Mucosa of descending colon (tissue), 3 donors: ENCODE measurements around the gene AK3. TPM values are rescaled to one million over a fixed set of nuclear protein-coding genes. Genes with fewer than 3 reads are reported as not detected.

Experiments used
- ATAC-seq: fragments of 200-7000 bp; cut with Tn5 transposase; one replicate; pipeline ENCODE4 v1.9.1; 2020; ENCODE audit warnings: mild to moderate bottlenecking, moderate library complexity
- DNase-seq, 3 donors: peaks; one replicate each; pipeline ENCODE4 v3.0.0-alpha.2; 2020
- H3K36me3 ChIP-seq: fragments of 200-600 bp; one replicate; pipeline ENCODE4 v1.8.0; 2021; ENCODE audit warnings: low read depth, mild to moderate bottlenecking
- H3K4me1 ChIP-seq: fragments of 200-600 bp; one replicate; pipeline ENCODE4 v1.8.0; 2021; ENCODE audit warnings: low read depth, mild to moderate bottlenecking
- H3K4me3 ChIP-seq: fragments of 200-600 bp; one replicate; pipeline ENCODE4 v1.8.0; 2021; ENCODE audit warnings: mild to moderate bottlenecking
- H3K9me3 ChIP-seq: fragments of 200-600 bp; one replicate; pipeline ENCODE4 v1.8.0; 2021; ENCODE audit warnings: mild to moderate bottlenecking
- intact Hi-C, 2 donors: fragments of 100-400 bp; cut with DNase I in 1 of 2; cut with micrococcal nuclease in 1 of 2; formaldehyde crosslinking; loops; one replicate each; pipeline versions ENCODE4 v1.11.0 to v1.11.1; 2022; cut with DNase I, micrococcal nuclease
- total RNA-seq, 3 donors: library from RNA; stranded (reverse); fragmentation: NEBNext Ultra II Directional in 2 of 3; extraction: Animal tissue kit (Norgen Biotek cat#: 25700) in 2 of 3; gene quantifications; one replicate each; pipeline versions ENCODE4 v1.2.1 to v1.2.4, GENCODE V29; 2021 to 2023
- TF ChIP-seq, protein P1 (sequence below): fragments of 200-600 bp; IDR thresholded peaks from one replicate; pipeline ENCODE4 v1.8.0; 2022; ENCODE audit warnings: antibody characterized with exemption, mild to moderate bottlenecking
- donor health status: DM: no; HTN: no; CAD: no; lungs with moderate emphysema.
- donor health status: DM: no; HTN: no; CAD: no.
- donor health status: DM: no; HTN: yes; CAD: no.

The AK3 gene
- total RNA-seq, 3 donors from 2014 or later = 71.4 to 86.8 (median 74.0) TPM

DNA sequence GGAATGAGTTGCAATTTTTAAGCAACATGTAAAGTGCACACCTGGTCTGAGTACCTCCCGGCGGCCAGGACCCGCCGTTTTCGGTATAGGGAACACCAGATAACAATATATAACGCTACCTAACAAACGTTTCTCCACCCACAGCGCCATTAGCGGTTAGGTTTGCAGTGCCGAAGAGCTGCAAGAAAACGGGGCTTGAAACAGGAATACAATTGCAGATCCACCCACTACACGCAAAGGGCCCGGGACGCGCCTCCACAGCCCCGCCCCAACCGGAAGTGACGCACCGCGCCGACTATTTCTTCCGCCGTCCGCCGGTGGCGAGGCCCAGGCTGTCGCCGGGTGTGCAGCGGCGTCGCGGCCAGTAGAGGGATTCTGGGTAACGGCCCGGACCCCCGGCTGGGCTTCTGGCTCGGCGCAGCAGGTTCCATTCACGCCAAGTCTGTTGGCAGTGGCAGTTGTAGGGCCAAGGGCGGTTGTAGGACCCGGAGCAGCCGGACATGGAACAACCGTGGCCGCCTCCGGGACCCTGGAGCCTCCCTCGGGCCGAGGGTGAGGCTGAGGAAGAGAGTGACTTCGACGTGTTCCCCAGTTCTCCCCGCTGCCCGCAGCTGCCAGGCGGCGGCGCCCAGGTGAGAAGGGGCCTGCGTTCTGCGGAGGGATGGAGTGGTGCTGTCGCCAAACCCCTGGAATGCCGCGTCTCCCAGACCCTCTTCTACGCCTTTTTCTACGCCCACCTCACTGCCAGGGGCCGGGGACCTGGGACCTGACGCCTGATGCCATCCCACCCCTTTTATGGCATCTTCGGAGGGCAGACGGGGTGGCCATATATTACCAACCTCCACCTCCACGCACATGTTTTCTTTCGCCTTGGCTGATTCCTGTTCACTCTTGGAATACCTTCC lies 61.5 kb downstream of the AK3 start, which contains the start of gene CDC37L1:
CDC37L1 (plus strand) TSS at position 302 of the 905 bp plus-strand sequence; CDS start at position 501, 199 bp downstream.
- H3K9me3 ChIP-seq = no peaks in the 10 kb centered on the region
- TF ChIP-seq, protein P1, sequence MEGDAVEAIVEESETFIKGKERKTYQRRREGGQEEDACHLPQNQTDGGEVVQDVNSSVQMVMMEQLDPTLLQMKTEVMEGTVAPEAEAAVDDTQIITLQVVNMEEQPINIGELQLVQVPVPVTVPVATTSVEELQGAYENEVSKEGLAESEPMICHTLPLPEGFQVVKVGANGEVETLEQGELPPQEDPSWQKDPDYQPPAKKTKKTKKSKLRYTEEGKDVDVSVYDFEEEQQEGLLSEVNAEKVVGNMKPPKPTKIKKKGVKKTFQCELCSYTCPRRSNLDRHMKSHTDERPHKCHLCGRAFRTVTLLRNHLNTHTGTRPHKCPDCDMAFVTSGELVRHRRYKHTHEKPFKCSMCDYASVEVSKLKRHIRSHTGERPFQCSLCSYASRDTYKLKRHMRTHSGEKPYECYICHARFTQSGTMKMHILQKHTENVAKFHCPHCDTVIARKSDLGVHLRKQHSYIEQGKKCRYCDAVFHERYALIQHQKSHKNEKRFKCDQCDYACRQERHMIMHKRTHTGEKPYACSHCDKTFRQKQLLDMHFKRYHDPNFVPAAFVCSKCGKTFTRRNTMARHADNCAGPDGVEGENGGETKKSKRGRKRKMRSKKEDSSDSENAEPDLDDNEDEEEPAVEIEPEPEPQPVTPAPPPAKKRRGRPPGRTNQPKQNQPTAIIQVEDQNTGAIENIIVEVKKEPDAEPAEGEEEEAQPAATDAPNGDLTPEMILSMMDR = peak; percentile 69
- peaks cover 26% of the 10 kb centered on the region for H3K4me1 ChIP-seq
- intact Hi-C loops = no loop called here
- no peaks in the 10 kb centered on the region for H3K36me3 ChIP-seq
- DNase-seq = peak; percentile 99 to 100 (median 100)
- peak; percentile 97 for ATAC-seq
- peak within 1 kb of the TSS; percentile 50 for H3K4me3 ChIP-seq

GRCh38 chr9:4678679-4679267 lies 62.2 kb downstream of the AK3 start:
- DNase-seq = peak in 1 of 3 donors; percentile 34
- TF ChIP-seq, protein P1 = no peak
- Histone ChIP-seq H3K9me3 (no peaks in the 10 kb centered on the region), H3K4me3 (peak overlapping the region; percentile 50), H3K4me1 (peaks cover 22% of the 10 kb centered on the region), H3K36me3 (no peaks in the 10 kb centered on the region)
- ATAC-seq = peak; percentile 20
- intact Hi-C loops = no loop called here

GRCh38 chr9:4677392-4677791 lies 63.6 kb downstream of the AK3 start:
- DNase-seq = no peak
- peaks cover 22% of the 10 kb centered on the region for H3K4me1 ChIP-seq
- intact Hi-C loops = no loop called here
- TF ChIP-seq, protein P1 = no peak
- no peak overlapping the region for H3K4me3 ChIP-seq
- no peaks in the 10 kb centered on the region for H3K9me3 ChIP-seq
- no peaks in the 10 kb centered on the region for H3K36me3 ChIP-seq
- ATAC-seq = no peak

DNA sequence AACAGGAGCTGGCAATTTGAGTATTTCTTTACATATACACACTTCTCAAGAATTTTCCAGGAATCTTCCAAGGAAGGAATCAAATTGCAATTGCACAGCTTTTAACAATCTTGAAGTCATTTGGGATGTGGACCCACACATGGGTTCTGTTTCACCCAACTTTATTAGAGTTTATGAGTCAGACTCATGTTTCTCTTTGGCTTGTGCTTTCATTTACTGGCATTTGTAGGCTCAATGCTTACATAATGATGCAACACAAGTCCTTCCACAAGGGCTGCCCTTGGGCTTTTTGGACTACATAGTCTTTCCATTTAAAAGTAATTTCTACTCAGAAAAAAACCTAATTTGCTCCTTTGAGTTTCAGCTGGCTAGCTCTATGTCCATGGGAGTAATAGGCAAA lies 66.2 kb downstream of the AK3 start:
- H3K36me3 ChIP-seq = no peaks in the 10 kb centered on the region
- H3K4me3 ChIP-seq = no peak overlapping the region
- H3K9me3 ChIP-seq = no peaks in the 10 kb centered on the region
- TF ChIP-seq, protein P1 = no peak
- intact Hi-C loops = no loop called here
- DNase-seq (no peak), ATAC-seq (no peak)
- H3K4me1 ChIP-seq = peaks cover 12% of the 10 kb centered on the region

- no peaks in the 10 kb centered on the region for H3K4me1 ChIP-seq
- H3K4me3 ChIP-seq = no peak overlapping the region
- no peaks in the 10 kb centered on the region for H3K36me3 ChIP-seq
- ATAC-seq (no peak), DNase-seq (no peak)
- H3K9me3 ChIP-seq = no peaks in the 10 kb centered on the region
- TF ChIP-seq, protein P1 = no peak
- intact Hi-C loops = no loop called here
Measured at GRCh38 chr9:4671737-4672136, 69.3 kb downstream of the AK3 start.
